ENCODE measurements around the gene RHPN2. TPM values are rescaled to one million over a fixed set of nuclear protein-coding genes. Genes with fewer than 3 reads are reported as not detected.
A peak's percentile ranks its signal among the peaks of the same experiment; 100 is the strongest.

The RHPN2 gene
- total RNA-seq (1 to 10 TPM; 3.7 to 10.0 TPM), polyA plus RNA-seq (ENCODE audit: insufficient read length in 2 of 2) (10 to 100 TPM in 1 of 2 donors, 1 to 10 TPM in 1; 9.3 to 10.3 TPM)
- long read RNA-seq, donor 1, partial matches to known transcripts, result 0 of 2 reads
- long read RNA-seq, donor 1, other reads (novel, unspliced or antisense), result 0 of 2 reads
- long read RNA-seq, donor 2, partial matches to known transcripts, result 0 of 1 reads
- long read RNA-seq, donor 2, other reads (novel, unspliced or antisense), result 0 of 1 reads
- long read RNA-seq, donor 3, result 0 reads
- long read RNA-seq, donor 4, result 0 reads

DNA sequence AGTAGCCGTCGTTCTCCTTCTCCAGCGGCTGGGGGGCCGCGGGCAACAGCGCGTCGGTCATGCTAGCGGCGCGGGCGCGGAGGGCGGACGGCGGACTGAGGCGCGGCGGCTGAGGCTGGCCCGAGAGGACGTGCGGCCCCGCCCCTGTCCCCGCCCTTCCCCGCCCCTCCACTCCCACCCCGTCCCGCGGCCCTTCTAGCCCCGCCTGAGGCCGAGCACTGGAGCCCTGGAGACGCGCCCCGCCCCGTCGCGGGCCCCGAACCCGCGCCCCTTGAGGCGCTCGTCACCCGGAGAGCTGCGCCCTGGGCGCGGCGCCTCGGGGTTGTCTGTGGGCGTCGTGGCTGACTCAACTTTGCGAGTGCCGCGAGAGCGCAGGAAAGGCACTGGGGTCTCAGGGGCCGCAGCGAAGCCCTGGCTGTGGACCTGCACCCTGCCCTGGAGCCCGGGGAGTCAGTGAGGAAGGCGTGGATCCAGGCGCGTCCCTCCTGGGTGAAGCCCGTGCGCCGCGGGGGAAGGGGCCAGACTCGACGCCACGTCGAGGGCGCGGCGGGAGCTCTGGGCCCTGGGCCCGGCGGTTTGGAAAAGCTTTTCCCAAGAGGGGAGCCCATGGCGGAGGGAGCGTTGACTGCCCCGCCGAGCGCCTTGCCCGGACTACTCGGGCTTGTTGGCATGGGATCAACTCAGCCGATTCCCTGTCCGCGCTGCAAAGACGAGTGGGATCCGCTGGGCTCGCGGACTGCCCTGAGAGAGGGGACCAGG lies at the start of gene RHPN2:
Gene RHPN2 (minus strand): TSS at position 97 of the 759 bp plus-strand sequence. CDS start 36 bp downstream, at position 61.
- Histone ChIP-seq H3K9me3 (ENCODE audit: control insufficient read depth, insufficient read depth, low read length) (no peaks in the 10 kb centered on the region), H3K27ac (ENCODE audit: low read depth, low read length) (no peak within 1 kb of the TSS), H3K4me3 (ENCODE audit: low read depth, low read length) (peak within 1 kb of the TSS; percentile 31), H3K4me1 (ENCODE audit: control insufficient read depth, insufficient read depth, low read length) (peaks cover 12% of the 10 kb centered on the region), H3K27me3 (ENCODE audit: control insufficient read depth, insufficient read depth, low read length) (peaks cover 21% of the 10 kb centered on the region), H3K36me3 (ENCODE audit: control insufficient read depth, insufficient read depth, low read length) (no peaks in the 10 kb centered on the region)
- DNase-seq (ENCODE audit: low read depth in 4 of 6, low spot score in 6 of 6), result peak in 2 of 6 donors; percentile 68 to 75
- 2% methylated on average over 81 of the region's 86 CpGs for WGBS (ENCODE audit: insufficient coverage)

DNA sequence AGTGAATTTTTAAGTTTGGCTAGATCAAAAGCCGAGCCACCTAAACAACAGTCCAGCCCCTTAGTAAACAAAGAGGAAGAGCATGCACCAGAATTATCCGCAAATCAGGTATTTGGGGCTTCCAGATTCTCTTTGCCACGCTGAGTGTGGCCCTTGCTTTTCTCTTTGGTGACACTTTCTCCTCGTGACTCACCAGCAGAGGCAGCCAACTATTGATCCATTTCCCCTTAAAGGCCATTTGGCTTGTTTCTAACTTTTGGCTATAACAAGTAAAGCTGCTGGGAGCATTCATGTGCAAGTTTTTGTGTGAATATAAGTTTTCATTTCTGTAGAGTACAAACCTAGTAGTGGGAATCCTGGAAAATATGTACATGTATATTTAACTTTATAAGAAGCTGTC lies 49.6 kb upstream of the RHPN2 start:
- H3K27ac ChIP-seq (ENCODE audit: low read depth, low read length), result no peak overlapping the region
- peaks cover 66% of the 10 kb centered on the region for H3K36me3 ChIP-seq (ENCODE audit: control insufficient read depth, insufficient read depth, low read length)
- no peaks in the 10 kb centered on the region for H3K4me1 ChIP-seq (ENCODE audit: control insufficient read depth, insufficient read depth, low read length)
- no peaks in the 10 kb centered on the region for H3K27me3 ChIP-seq (ENCODE audit: control insufficient read depth, insufficient read depth, low read length)
- no peaks in the 10 kb centered on the region for H3K9me3 ChIP-seq (ENCODE audit: control insufficient read depth, insufficient read depth, low read length)
- no peak for DNase-seq (ENCODE audit: low read depth in 4 of 6, low spot score in 6 of 6)
- H3K4me3 ChIP-seq (ENCODE audit: low read depth, low read length), result no peak overlapping the region
- WGBS (ENCODE audit: insufficient coverage), result no CpG with 5 or more reads among the region's 4 CpGs

DNA sequence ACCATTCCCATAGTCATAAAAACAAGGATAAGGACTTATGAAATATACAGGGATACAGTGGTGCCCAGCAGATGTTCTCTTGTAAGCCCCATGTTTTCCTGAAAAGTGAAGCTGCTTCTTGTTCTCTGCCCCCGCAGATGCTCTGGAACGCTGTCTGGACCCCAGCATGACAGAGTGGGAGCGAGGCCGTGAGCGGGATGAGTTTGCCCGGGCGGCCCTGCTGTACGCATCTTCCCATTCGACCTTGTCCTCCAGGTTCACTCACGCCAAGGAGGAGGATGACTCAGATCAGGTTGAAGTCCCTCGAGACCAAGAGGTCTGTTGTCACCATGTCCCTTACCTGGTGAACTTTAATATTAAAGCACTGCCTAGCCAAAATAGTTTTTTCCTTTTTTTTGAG lies 46.9 kb upstream of the RHPN2 start:
- Histone ChIP-seq H3K36me3 (ENCODE audit: control insufficient read depth, insufficient read depth, low read length) (peaks cover 59% of the 10 kb centered on the region), H3K27me3 (ENCODE audit: control insufficient read depth, insufficient read depth, low read length) (no peaks in the 10 kb centered on the region), H3K9me3 (ENCODE audit: control insufficient read depth, insufficient read depth, low read length) (no peaks in the 10 kb centered on the region), H3K4me1 (ENCODE audit: control insufficient read depth, insufficient read depth, low read length) (no peaks in the 10 kb centered on the region), H3K4me3 (ENCODE audit: low read depth, low read length) (no peak overlapping the region), H3K27ac (ENCODE audit: low read depth, low read length) (no peak overlapping the region)
- 100% methylated on average over 11 of the region's 11 CpGs for WGBS (ENCODE audit: insufficient coverage)
- no peak for DNase-seq (ENCODE audit: low read depth in 4 of 6, low spot score in 6 of 6)

- WGBS (ENCODE audit: insufficient coverage), result 87% methylated on average over 5 of the region's 9 CpGs
- H3K27me3 ChIP-seq (ENCODE audit: control insufficient read depth, insufficient read depth, low read length), result no peaks in the 10 kb centered on the region
These were observed 45.6 kb upstream of the RHPN2 start for GRCh38 chr19:33110137-33110910.

DNA sequence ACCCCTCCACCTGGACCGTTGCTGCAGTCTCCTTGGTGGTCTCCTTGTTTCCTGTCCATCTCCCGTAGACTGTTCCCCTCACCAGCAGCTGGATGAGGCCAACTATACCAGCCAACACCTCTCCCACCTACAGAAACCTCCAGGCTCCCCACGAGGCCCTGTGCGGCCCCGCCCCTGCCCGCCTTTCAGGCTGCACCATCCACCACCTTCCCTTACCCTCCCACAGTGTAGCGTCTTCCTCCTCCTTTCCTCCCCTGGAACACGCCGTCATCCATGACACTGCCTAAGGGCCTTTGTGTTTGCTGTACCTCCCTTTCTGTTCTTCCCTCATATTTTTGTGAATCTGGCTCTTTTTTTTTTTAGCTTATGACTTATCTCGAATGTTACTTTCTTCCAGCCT lies 43.5 kb upstream of the RHPN2 start:
- 97% methylated on average over 10 of the region's 10 CpGs for WGBS (ENCODE audit: insufficient coverage)
- no peaks in the 10 kb centered on the region for H3K4me1 ChIP-seq (ENCODE audit: control insufficient read depth, insufficient read depth, low read length)
- peaks cover 61% of the 10 kb centered on the region for H3K36me3 ChIP-seq (ENCODE audit: control insufficient read depth, insufficient read depth, low read length)
- no peak overlapping the region for H3K4me3 ChIP-seq (ENCODE audit: low read depth, low read length)
- no peaks in the 10 kb centered on the region for H3K27me3 ChIP-seq (ENCODE audit: control insufficient read depth, insufficient read depth, low read length)
- H3K27ac ChIP-seq (ENCODE audit: low read depth, low read length), result no peak overlapping the region
- H3K9me3 ChIP-seq (ENCODE audit: control insufficient read depth, insufficient read depth, low read length), result no peaks in the 10 kb centered on the region
- no peak for DNase-seq (ENCODE audit: low read depth in 4 of 6, low spot score in 6 of 6)

More at GRCh38 chr19:33110137-33110910, 45.6 kb upstream of the RHPN2 start:
- Histone ChIP-seq H3K4me3 (ENCODE audit: low read depth, low read length) (no peak overlapping the region), H3K27ac (ENCODE audit: low read depth, low read length) (no peak overlapping the region), H3K36me3 (ENCODE audit: control insufficient read depth, insufficient read depth, low read length) (peaks cover 59% of the 10 kb centered on the region), H3K4me1 (ENCODE audit: control insufficient read depth, insufficient read depth, low read length) (no peaks in the 10 kb centered on the region), H3K9me3 (ENCODE audit: control insufficient read depth, insufficient read depth, low read length) (no peaks in the 10 kb centered on the region)
- no peak for DNase-seq (ENCODE audit: low read depth in 4 of 6, low spot score in 6 of 6)

DNA sequence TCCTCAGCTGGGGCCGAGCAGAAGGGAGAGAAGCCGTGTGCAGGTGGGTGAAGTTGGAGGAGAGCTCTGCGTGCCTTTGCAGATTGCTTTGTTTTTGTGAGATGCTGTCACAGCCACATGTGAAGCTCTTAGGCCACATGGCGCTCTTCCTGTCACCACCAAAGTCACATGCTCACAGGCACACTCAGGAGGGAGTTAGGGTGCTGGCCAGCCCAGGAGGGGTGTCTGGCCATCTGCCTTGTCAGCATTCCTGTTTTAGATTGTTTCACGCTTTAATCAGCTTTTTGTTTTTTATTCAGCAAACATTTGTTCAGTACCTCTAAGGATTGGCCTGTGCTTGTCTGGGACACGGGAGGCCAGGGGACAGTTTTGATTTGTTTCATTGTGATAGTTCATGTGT lies 38.2 kb upstream of the RHPN2 start:
- no peak for DNase-seq (ENCODE audit: low read depth in 4 of 6, low spot score in 6 of 6)
- no peak overlapping the region for H3K4me3 ChIP-seq (ENCODE audit: low read depth, low read length)
- no peak overlapping the region for H3K27ac ChIP-seq (ENCODE audit: low read depth, low read length)
- no peaks in the 10 kb centered on the region for H3K9me3 ChIP-seq (ENCODE audit: control insufficient read depth, insufficient read depth, low read length)
- no peaks in the 10 kb centered on the region for H3K27me3 ChIP-seq (ENCODE audit: control insufficient read depth, insufficient read depth, low read length)
- H3K4me1 ChIP-seq (ENCODE audit: control insufficient read depth, insufficient read depth, low read length), result no peaks in the 10 kb centered on the region
- WGBS (ENCODE audit: insufficient coverage), result 60% methylated on average over 2 of the region's 6 CpGs
- peaks cover 64% of the 10 kb centered on the region for H3K36me3 ChIP-seq (ENCODE audit: control insufficient read depth, insufficient read depth, low read length)

DNA sequence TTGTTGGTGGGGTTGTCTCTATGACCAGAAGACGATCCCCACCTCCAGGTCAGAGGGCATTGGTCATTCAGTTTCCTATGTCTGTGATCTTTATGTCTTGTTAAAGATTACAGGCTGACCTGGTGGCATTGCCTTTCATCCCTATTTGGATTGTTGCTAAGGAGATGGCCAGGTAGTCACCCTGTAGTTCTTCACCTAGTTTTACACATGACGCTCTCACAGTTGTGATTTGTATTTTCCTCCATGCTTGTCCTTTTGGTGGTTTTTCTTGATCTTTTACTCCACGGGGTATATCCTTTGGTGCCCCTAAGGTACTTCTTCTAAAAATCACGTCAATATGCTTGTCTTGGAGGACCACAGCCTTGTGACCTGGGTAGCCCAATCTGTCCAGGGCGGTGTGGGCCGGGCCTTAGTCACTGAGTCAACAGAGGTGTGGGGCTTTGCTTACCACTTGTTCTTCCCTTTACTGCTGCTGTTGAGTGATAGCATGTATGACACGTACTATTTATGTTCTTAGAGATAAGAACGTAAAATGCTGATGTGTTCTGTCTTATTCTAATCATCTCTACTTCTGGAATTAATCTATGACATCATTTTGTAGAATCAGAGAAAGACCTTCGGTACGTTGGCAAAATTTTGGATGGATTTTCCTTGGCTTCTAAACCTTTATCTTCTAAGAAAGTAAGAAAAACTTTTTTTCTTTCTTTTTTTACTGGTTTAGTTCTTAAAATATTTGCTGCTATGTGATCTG lies 36.4 kb upstream of the RHPN2 start:
- DNase-seq (ENCODE audit: low read depth in 4 of 6, low spot score in 6 of 6), result no peak
- Histone ChIP-seq H3K4me3 (ENCODE audit: low read depth, low read length) (no peak overlapping the region), H3K27ac (ENCODE audit: low read depth, low read length) (no peak overlapping the region), H3K36me3 (ENCODE audit: control insufficient read depth, insufficient read depth, low read length) (peaks cover 67% of the 10 kb centered on the region), H3K9me3 (ENCODE audit: control insufficient read depth, insufficient read depth, low read length) (no peaks in the 10 kb centered on the region), H3K4me1 (ENCODE audit: control insufficient read depth, insufficient read depth, low read length) (no peaks in the 10 kb centered on the region), H3K27me3 (ENCODE audit: control insufficient read depth, insufficient read depth, low read length) (no peaks in the 10 kb centered on the region)
- 98% methylated on average over 5 of the region's 10 CpGs for WGBS (ENCODE audit: insufficient coverage)

GRCh38 chr19:33098055-33098534 lies 33.4 kb upstream of the RHPN2 start:
- no peaks in the 10 kb centered on the region for H3K27me3 ChIP-seq (ENCODE audit: control insufficient read depth, insufficient read depth, low read length)
- H3K4me1 ChIP-seq (ENCODE audit: control insufficient read depth, insufficient read depth, low read length), result no peaks in the 10 kb centered on the region
- DNase-seq (ENCODE audit: low read depth in 4 of 6, low spot score in 6 of 6), result no peak
- H3K36me3 ChIP-seq (ENCODE audit: control insufficient read depth, insufficient read depth, low read length), result peaks cover 74% of the 10 kb centered on the region
- no peak overlapping the region for H3K27ac ChIP-seq (ENCODE audit: low read depth, low read length)
- WGBS (ENCODE audit: insufficient coverage), result 72% methylated on average over 3 of the region's 4 CpGs
- H3K9me3 ChIP-seq (ENCODE audit: control insufficient read depth, insufficient read depth, low read length), result no peaks in the 10 kb centered on the region
- no peak overlapping the region for H3K4me3 ChIP-seq (ENCODE audit: low read depth, low read length)

DNA sequence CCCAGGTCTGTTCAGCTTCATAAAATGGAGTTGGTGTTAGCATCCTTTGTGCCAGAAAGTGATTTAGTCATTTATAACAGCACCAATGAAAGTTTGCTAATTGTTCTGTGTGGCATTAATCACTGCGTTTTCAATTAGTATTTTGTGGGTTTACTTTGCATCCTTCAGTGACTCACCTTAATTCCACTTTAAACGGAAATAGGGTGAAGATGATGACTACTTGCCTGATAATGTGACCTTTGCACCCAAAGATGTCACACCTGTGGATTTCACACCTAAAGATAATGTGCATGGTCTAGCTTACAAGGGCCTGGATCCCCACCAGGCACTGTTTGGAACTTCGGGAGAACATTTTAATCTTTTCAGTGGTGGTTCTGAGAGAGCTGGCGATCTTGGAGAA lies 31.3 kb upstream of the RHPN2 start:
- Histone ChIP-seq H3K27ac (ENCODE audit: low read depth, low read length) (no peak overlapping the region), H3K9me3 (ENCODE audit: control insufficient read depth, insufficient read depth, low read length) (no peaks in the 10 kb centered on the region), H3K36me3 (ENCODE audit: control insufficient read depth, insufficient read depth, low read length) (peaks cover 70% of the 10 kb centered on the region), H3K4me1 (ENCODE audit: control insufficient read depth, insufficient read depth, low read length) (no peaks in the 10 kb centered on the region), H3K27me3 (ENCODE audit: control insufficient read depth, insufficient read depth, low read length) (no peaks in the 10 kb centered on the region), H3K4me3 (ENCODE audit: low read depth, low read length) (no peak overlapping the region)
- WGBS (ENCODE audit: insufficient coverage), result no CpG with 5 or more reads among the region's 4 CpGs
- DNase-seq (ENCODE audit: low read depth in 4 of 6, low spot score in 6 of 6), result no peak
